Measurements from ENCODE around the gene ZSCAN22. TPM values are rescaled to one million over a fixed set of nuclear protein-coding genes. Genes with fewer than 3 reads are reported as not detected.

ZSCAN22 gene
- total RNA-seq, 1 experiment from 2014 or later, result 4.0 TPM

DNA sequence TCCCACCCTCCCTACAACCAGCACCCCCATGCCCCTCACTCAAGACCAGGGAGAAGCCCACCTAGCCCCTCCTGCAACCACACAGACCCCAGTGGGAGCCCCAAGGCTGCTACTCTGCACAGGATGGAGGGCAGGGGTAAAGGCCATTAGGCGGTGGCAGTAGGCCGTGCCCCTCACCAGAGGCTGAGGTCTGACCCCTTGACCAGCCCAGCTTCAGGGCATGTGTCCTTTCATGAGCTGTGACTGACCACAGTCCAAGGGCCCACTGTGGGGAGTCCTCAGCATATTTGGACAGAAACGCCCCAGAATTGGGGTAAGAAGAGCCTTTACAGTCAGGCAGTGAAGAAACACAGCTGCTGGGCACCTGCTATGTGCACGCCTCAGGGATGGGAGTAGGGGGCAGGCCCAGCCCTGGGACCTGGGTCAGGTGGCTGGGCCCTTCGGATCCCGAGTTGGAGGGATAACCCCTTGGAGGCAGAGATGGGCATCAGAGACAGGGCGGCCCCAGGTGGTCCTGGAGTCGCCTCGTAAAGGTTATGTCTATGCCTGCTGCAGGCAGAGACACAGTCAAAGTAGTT lies 58.6 kb downstream of the ZSCAN22 start:
- Histone ChIP-seq H3K27me3 (ENCODE audit: low read length) (no peaks in the 10 kb centered on the region), H3K36me3 (ENCODE audit: low read depth, low read length) (peaks cover 22% of the 10 kb centered on the region), H3K4me2 (ENCODE audit: low read length) (peak overlapping the region; percentile 92), H3K9ac (ENCODE audit: low read length) (peak overlapping the region; percentile 91; the same call in 1 of the 2 replicates), H3K4me3 (ENCODE audit: low read length) (peak overlapping the region; percentile 96), H4K20me1 (ENCODE audit: low read length) (peaks cover 21% of the 10 kb centered on the region), H3F3A (ENCODE audit: low read length, unreplicated experiment) (no peaks in the 10 kb centered on the region), H3K27ac (ENCODE audit: low read length) (no peak overlapping the region), H3K9me3 (ENCODE audit: low read length) (no peaks in the 10 kb centered on the region), H2AFZ (ENCODE audit: low read length) (no peak overlapping the region), H3K4me1 (ENCODE audit: insufficient read depth, low read length) (peaks cover 32% of the 10 kb centered on the region), H3K79me2 (ENCODE audit: low read length) (peaks cover 56% of the 10 kb centered on the region), H3K9me2 (replicated peaks; ENCODE audit: low read length) (no peaks in the 10 kb centered on the region)
- POLR2A ChIA-PET (ENCODE audit: unreplicated experiment), result no interaction called here
- intact Hi-C loops (cut with micrococcal nuclease), result no loop called here
- BruUV-seq (replicated peaks), result no TSS peak
- DNase-seq, result no peak
- CTCF ChIA-PET, result no interaction called here
- ATAC-seq, result no peak
- TF ChIP-seq EZH2 (IDR thresholded peaks at IDR 0.05; ENCODE audit: low read length, unreplicated experiment) (no peak), EZH2phosphoT487 (IDR thresholded peaks at IDR 0.05; ENCODE audit: borderline replicate concordance, low read length) (no peak)
- TF ChIP-seq, protein P1, sequence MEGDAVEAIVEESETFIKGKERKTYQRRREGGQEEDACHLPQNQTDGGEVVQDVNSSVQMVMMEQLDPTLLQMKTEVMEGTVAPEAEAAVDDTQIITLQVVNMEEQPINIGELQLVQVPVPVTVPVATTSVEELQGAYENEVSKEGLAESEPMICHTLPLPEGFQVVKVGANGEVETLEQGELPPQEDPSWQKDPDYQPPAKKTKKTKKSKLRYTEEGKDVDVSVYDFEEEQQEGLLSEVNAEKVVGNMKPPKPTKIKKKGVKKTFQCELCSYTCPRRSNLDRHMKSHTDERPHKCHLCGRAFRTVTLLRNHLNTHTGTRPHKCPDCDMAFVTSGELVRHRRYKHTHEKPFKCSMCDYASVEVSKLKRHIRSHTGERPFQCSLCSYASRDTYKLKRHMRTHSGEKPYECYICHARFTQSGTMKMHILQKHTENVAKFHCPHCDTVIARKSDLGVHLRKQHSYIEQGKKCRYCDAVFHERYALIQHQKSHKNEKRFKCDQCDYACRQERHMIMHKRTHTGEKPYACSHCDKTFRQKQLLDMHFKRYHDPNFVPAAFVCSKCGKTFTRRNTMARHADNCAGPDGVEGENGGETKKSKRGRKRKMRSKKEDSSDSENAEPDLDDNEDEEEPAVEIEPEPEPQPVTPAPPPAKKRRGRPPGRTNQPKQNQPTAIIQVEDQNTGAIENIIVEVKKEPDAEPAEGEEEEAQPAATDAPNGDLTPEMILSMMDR (conservative IDR thresholded peaks at IDR 0.05; ENCODE audit: low read depth, low read length), result no peak

DNA sequence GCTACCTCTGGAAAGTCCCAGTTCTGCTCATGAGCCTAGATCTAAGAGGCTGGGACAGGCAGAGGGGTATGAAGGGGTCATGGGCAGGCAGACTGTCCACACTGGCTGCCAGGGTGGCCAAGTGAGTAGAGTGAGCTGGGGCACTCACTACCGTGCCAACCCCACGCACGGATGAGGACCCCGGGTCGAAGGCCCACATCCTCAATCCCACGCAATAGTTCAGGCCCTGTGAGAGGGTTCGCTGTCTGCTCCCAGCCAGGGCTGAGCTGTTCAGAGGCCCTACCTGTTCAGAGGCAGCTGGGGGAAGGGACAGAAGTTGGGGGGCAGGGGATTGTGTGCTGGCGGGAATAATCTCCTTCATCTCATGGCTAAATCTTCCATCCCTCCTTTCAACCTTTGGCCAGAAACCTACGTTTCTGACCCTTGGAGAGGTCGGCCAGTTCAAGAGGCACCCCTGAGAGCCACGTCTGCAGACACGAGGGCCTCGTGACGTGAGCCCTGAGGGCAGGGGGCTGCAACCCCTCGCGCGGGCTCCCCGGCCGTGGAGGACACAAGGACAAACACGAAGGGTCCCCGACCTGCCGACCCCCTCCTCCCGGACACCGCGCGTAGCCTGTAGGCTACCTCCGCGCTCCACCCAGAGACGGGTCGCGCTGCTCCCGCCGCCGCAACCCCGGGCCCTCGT lies 59.2 kb downstream of the ZSCAN22 start:
- no TSS peak for BruUV-seq (replicated peaks)
- Histone ChIP-seq H3K9me2 (replicated peaks; ENCODE audit: low read length) (no peaks in the 10 kb centered on the region), H3K9me3 (ENCODE audit: low read length) (no peaks in the 10 kb centered on the region), H3K27me3 (ENCODE audit: low read length) (no peaks in the 10 kb centered on the region), H3K79me2 (ENCODE audit: low read length) (peaks cover 62% of the 10 kb centered on the region), H3K4me3 (ENCODE audit: low read length) (peak overlapping the region; percentile 96), H3K4me1 (ENCODE audit: insufficient read depth, low read length) (peaks cover 35% of the 10 kb centered on the region), H3K36me3 (ENCODE audit: low read depth, low read length) (peaks cover 29% of the 10 kb centered on the region), H4K20me1 (ENCODE audit: low read length) (peaks cover 27% of the 10 kb centered on the region), H3K27ac (ENCODE audit: low read length) (peak overlapping the region; percentile 86), H3K9ac (ENCODE audit: low read length) (peak overlapping the region; percentile 91), H3F3A (ENCODE audit: low read length, unreplicated experiment) (no peaks in the 10 kb centered on the region), H3K4me2 (ENCODE audit: low read length) (peak overlapping the region; percentile 92), H2AFZ (ENCODE audit: low read length) (peak overlapping the region; percentile 70)
- intact Hi-C loops (cut with micrococcal nuclease), result no loop called here
- POLR2A ChIA-PET (ENCODE audit: unreplicated experiment), result no interaction called here
- CTCF ChIA-PET, result no interaction called here
- no peak for TF ChIP-seq EZH2 (IDR thresholded peaks at IDR 0.05; ENCODE audit: low read length, unreplicated experiment)
- TF ChIP-seq, protein P1 (conservative IDR thresholded peaks at IDR 0.05; ENCODE audit: low read depth, low read length), result no peak
- DNase-seq, result no peak
- no peak; the same call in 1 of the 2 replicates for ATAC-seq

Measured in PC-3 (cell line).